SH-SY5Y (cell line): ENCODE results near the gene CLCNKA.

ENCODE experiments used
- GATA2 ChIP-seq: IDR thresholded peaks from 2 replicates; pipeline ENCODE4 v1.6.1; 2011; ENCODE audit warnings: mild to moderate bottlenecking, low read depth, low read length
- GATA3 ChIP-seq: IDR thresholded peaks from 2 replicates; pipeline ENCODE4 v1.6.1; 2011; ENCODE audit warnings: low read depth, mild to moderate bottlenecking, low read length, moderate library complexity

GRCh38 chr1:16066245-16066644 is 44.4 kb downstream of the CLCNKA start:
- TF ChIP-seq GATA2 (no peak), GATA3 (no peak)
